Endothelial cell of umbilical vein (primary cell): Measurements from ENCODE around the gene EFCAB8.
"Not testable (repeated sequence)": the region's sequence is repeated elsewhere in the genome, so short reads cannot be mapped to it uniquely, and the experiment has no call there.

ENCODE experiments used
- EZH2 ChIP-seq: IDR thresholded peaks from 2 replicates; pipeline ENCODE4 v1.6.1; 2012; ENCODE audit warnings: borderline replicate concordance, low read depth, mild to moderate bottlenecking, moderate library complexity, low read length, inconsistent platforms; ENCODE audit not compliant: severe bottlenecking
- GATA2 ChIP-seq: IDR thresholded peaks from 2 replicates; pipeline ENCODE4 v1.7.0; 2011; ENCODE audit warnings: low read depth, mild to moderate bottlenecking, moderate library complexity, mixed read lengths, low read length; ENCODE audit not compliant: insufficient read length, insufficient read depth
- POLR2A ChIP-seq: IDR thresholded peaks from 2 replicates; pipeline ENCODE4 v1.6.1; 2012; ENCODE audit warnings: low read depth, mild to moderate bottlenecking, control low read depth, low read length
- POLR2AphosphoS5 ChIP-seq: IDR thresholded peaks from 2 replicates; pipeline ENCODE4 v1.6.1; 2012; ENCODE audit warnings: low read depth, mild to moderate bottlenecking, control low read depth, low read length, moderate library complexity; ENCODE audit not compliant: insufficient read depth
- TF ChIP-seq, protein P1 (sequence below), 2 donors: IDR thresholded peaks; 1 replicate in 1 of 2; 2 replicates in 1 of 2; pipeline ENCODE4 v1.5.1; 2011; ENCODE audit warnings: low read length in 2 of 2, mild to moderate bottlenecking in 2 of 2, moderate library complexity in 2 of 2, control low read depth in 1 of 2, inconsistent platforms in 1 of 2, low read depth in 1 of 2; ENCODE audit not compliant: insufficient read depth in 1 of 2; ENCODE audit errors: extremely low read depth in 1 of 2

GRCh38 chr20:32904678-32905077 is 46.0 kb downstream of the EFCAB8 start:
- TF ChIP-seq, protein P1, sequence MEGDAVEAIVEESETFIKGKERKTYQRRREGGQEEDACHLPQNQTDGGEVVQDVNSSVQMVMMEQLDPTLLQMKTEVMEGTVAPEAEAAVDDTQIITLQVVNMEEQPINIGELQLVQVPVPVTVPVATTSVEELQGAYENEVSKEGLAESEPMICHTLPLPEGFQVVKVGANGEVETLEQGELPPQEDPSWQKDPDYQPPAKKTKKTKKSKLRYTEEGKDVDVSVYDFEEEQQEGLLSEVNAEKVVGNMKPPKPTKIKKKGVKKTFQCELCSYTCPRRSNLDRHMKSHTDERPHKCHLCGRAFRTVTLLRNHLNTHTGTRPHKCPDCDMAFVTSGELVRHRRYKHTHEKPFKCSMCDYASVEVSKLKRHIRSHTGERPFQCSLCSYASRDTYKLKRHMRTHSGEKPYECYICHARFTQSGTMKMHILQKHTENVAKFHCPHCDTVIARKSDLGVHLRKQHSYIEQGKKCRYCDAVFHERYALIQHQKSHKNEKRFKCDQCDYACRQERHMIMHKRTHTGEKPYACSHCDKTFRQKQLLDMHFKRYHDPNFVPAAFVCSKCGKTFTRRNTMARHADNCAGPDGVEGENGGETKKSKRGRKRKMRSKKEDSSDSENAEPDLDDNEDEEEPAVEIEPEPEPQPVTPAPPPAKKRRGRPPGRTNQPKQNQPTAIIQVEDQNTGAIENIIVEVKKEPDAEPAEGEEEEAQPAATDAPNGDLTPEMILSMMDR (IDR thresholded peaks at IDR 0.05; ENCODE audit: extremely low read depth in 1 of 2, insufficient read depth in 1 of 2, low read depth in 1 of 2, low read length in 2 of 2): not testable (repeated sequence)
- not testable (repeated sequence) for TF ChIP-seq POLR2A, EZH2, GATA2, POLR2AphosphoS5
